CD14-positive monocyte (primary cell): ENCODE results near the gene SERPINB12. TPM values are rescaled to one million over a fixed set of nuclear protein-coding genes. Genes with fewer than 3 reads are reported as not detected.

Experiments
- DNase-seq, 3 donors: peaks; one replicate each; pipeline ENCODE4 v3.0.0-alpha.2; 2011 to 2022
- H2AFZ ChIP-seq: 2 replicates; pipeline ENCODE4 v1.6.0; 2012; ENCODE audit warnings: mild to moderate bottlenecking, low read depth, low read length, inconsistent platforms; ENCODE audit not compliant: insufficient read depth, poor library complexity, severe bottlenecking
- H3K27ac ChIP-seq, 2 donors: 1 replicate in 1 of 2; 2 replicates in 1 of 2; pipeline ENCODE4 v1.5.1; 2012 to 2013; ENCODE audit warnings: low read length in 2 of 2, control low read depth in 1 of 2, inconsistent platforms in 1 of 2, low read depth in 1 of 2, mild to moderate bottlenecking in 1 of 2
- H3K27me3 ChIP-seq, 2 donors: one replicate each; pipeline versions ENCODE4 v1.6.0 to v1.6.1; 2011 to 2013; ENCODE audit warnings: low read length in 2 of 2; ENCODE audit not compliant: control insufficient read depth in 2 of 2, insufficient read depth in 2 of 2
- H3K36me3 ChIP-seq, 2 donors: replicated peaks in 1 of 2; 1 replicate in 1 of 2; 2 replicates in 1 of 2; pipeline versions ENCODE4 v1.5.1 to v1.6.1; 2012 to 2013; ENCODE audit warnings: low read length in 2 of 2, control low read depth in 1 of 2, inconsistent platforms in 1 of 2, mild to moderate bottlenecking in 1 of 2; ENCODE audit not compliant: insufficient read depth in 2 of 2, control insufficient read depth in 1 of 2
- H3K4me1 ChIP-seq, 2 donors: 1 replicate in 1 of 2; 2 replicates in 1 of 2; pipeline versions ENCODE4 v1.5.1 to v1.6.1; 2012 to 2013; ENCODE audit warnings: low read length in 2 of 2, control low read depth in 1 of 2, inconsistent platforms in 1 of 2, mild to moderate bottlenecking in 1 of 2, moderate library complexity in 1 of 2; ENCODE audit not compliant: insufficient read depth in 2 of 2, control insufficient read depth in 1 of 2
- H3K4me2 ChIP-seq: replicated peaks from 2 replicates; pipeline ENCODE3; 2012; ENCODE audit warnings: low read length, moderate library complexity, mild to moderate bottlenecking; ENCODE audit not compliant: poor library complexity, severe bottlenecking; ENCODE audit errors: extremely low read depth
- H3K4me3 ChIP-seq, 3 experiments: fragments of 200-600 bp in 1 of 3; sonication (generic) in 1 of 3; replicated peaks in 1 of 3; 1 replicate in 2 of 3; 2 replicates in 1 of 3; pipeline ENCODE4 v1.5.1; 2011 to 2013; ENCODE audit warnings: low read length in 3 of 3, mild to moderate bottlenecking in 3 of 3, control low read depth in 2 of 3, low read depth in 2 of 3, inconsistent platforms in 1 of 3, moderate library complexity in 1 of 3
- H3K79me2 ChIP-seq: 2 replicates; pipeline ENCODE4 v1.6.0; 2012; ENCODE audit warnings: mild to moderate bottlenecking, control low read depth, inconsistent platforms, low read length, moderate library complexity; ENCODE audit not compliant: insufficient read depth
- H3K9ac ChIP-seq: 2 replicates; pipeline ENCODE4 v1.6.0; 2017; ENCODE audit warnings: low read length, mild to moderate bottlenecking; ENCODE audit not compliant: insufficient read depth, poor library complexity, severe bottlenecking
- H3K9me3 ChIP-seq, 2 donors: replicated peaks in 1 of 2; 1 replicate in 1 of 2; 2 replicates in 1 of 2; pipeline versions ENCODE4 v1.5.1 to v1.6.1; 2012 to 2013; ENCODE audit warnings: low read length in 2 of 2, control low read depth in 1 of 2; ENCODE audit not compliant: control insufficient read depth in 1 of 2, insufficient read depth in 1 of 2
- H4K20me1 ChIP-seq: 2 replicates; pipeline ENCODE4 v1.6.0; 2012; ENCODE audit warnings: mild to moderate bottlenecking, low read length, control low read depth, moderate library complexity; ENCODE audit not compliant: insufficient read depth
- H3K27ac Mint-ChIP-seq, 7 donors: one replicate each; pipeline ENCODE4 v1.8.0; 2020; ENCODE audit warnings: mild to moderate bottlenecking in 7 of 7, mixed read lengths in 7 of 7, moderate library complexity in 6 of 7, inconsistent platforms in 2 of 7
- H3K27me3 Mint-ChIP-seq, 3 donors: one replicate each; pipeline ENCODE4 v1.8.0; 2021 to 2022; ENCODE audit warnings: low read depth in 3 of 3, mild to moderate bottlenecking in 3 of 3, mixed read lengths in 3 of 3, moderate library complexity in 3 of 3, inconsistent platforms in 1 of 3
- H3K36me3 Mint-ChIP-seq, 2 donors: one replicate each; pipeline ENCODE4 v1.8.0; 2020; ENCODE audit warnings: mixed read lengths in 2 of 2, inconsistent platforms in 1 of 2, mild to moderate bottlenecking in 1 of 2
- H3K4me1 Mint-ChIP-seq: one replicate; pipeline ENCODE4 v1.8.0; 2020; ENCODE audit warnings: mild to moderate bottlenecking, mixed read lengths
- H3K4me3 Mint-ChIP-seq, 2 donors: one replicate each; pipeline ENCODE4 v1.8.0; 2020; ENCODE audit warnings: mild to moderate bottlenecking in 2 of 2, mixed read lengths in 2 of 2, moderate library complexity in 1 of 2
- H3K9me3 Mint-ChIP-seq, 7 donors: one replicate each; pipeline ENCODE4 v1.8.0; 2020 to 2022; ENCODE audit warnings: mixed read lengths in 7 of 7, mild to moderate bottlenecking in 6 of 7, moderate library complexity in 6 of 7, inconsistent platforms in 2 of 7
- WGBS: methylation state at CpG from one replicate; pipeline ENCODE4 v1.1.5; 2013; ENCODE audit warnings: missing lambda C conversion rate; ENCODE audit not compliant: insufficient coverage; 5-methylcytosine and 5-hydroxymethylcytosine counted together
- intact Hi-C, 2 donors: fragments of 100-400 bp; cut with micrococcal nuclease; formaldehyde crosslinking; loops; one replicate each; pipeline versions ENCODE4 v1.15.0 to v1.15.1; 2023
- polyA plus RNA-seq, 3 donors: library from polyadenylated mRNA; depleted of rRNA in 1 of 3; unstranded in 2 of 3; stranded (reverse) in 1 of 3; fragments of 300-500 nt in 2 of 3; fragments of >200 nt in 1 of 3; fragmentation: Illumina TruSeq in 2 of 3; gene quantifications; 1 replicate in 2 of 3; 2 replicates in 1 of 3; pipeline ENCODE4 v1.2.3, GENCODE V29; 2012 to 2021
- TF ChIP-seq, protein P1 (sequence below): fragments of 200-600 bp; IDR thresholded peaks from one replicate; pipeline ENCODE4 v1.8.0; 2022; ENCODE audit warnings: antibody characterized with exemption, mild to moderate bottlenecking

Gene SERPINB12
- polyA plus RNA-seq, 3 donors: not detected

DNA sequence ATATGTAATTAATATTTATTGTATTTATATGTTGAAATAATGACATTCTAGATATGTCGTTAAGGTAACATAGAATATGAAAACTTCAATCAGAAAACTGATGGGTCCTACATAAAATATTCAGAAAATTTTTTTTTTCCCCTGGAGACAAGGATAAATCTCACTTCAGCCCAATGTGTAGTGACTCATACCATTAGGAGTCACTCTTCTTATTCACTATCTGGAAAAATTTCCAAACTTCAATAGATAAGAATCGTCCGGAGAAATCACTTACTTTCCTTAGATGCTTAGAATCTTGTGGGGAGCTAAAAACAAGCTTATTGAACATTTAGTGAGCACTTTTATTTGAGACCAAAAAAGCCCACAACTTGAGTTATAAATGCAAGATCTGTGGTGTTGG lies 49.6 kb downstream of the SERPINB12 start:
- DNase-seq: no peak
- TF ChIP-seq, protein P1, sequence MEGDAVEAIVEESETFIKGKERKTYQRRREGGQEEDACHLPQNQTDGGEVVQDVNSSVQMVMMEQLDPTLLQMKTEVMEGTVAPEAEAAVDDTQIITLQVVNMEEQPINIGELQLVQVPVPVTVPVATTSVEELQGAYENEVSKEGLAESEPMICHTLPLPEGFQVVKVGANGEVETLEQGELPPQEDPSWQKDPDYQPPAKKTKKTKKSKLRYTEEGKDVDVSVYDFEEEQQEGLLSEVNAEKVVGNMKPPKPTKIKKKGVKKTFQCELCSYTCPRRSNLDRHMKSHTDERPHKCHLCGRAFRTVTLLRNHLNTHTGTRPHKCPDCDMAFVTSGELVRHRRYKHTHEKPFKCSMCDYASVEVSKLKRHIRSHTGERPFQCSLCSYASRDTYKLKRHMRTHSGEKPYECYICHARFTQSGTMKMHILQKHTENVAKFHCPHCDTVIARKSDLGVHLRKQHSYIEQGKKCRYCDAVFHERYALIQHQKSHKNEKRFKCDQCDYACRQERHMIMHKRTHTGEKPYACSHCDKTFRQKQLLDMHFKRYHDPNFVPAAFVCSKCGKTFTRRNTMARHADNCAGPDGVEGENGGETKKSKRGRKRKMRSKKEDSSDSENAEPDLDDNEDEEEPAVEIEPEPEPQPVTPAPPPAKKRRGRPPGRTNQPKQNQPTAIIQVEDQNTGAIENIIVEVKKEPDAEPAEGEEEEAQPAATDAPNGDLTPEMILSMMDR: no peak
- no peak overlapping the region for H3K9ac ChIP-seq
- no CpG with 5 or more reads among the region's 3 CpGs for WGBS
- no peak overlapping the region for H3K4me3 Mint-ChIP-seq
- peaks cover 23% of the 10 kb centered on the region for H3K4me1 Mint-ChIP-seq
- no peak overlapping the region for H2AFZ ChIP-seq
- H3K4me1 ChIP-seq: peaks cover 21 to 25% of the 10 kb centered on the region in 2 donors
- no peaks in the 10 kb centered on the region for H4K20me1 ChIP-seq
- H3K9me3 ChIP-seq: no peaks in the 10 kb centered on the region
- H3K27me3 Mint-ChIP-seq: peaks cover 0 to 1% (median 0%) of the 10 kb centered on the region in 3 donors
- no peak overlapping the region for H3K4me3 ChIP-seq
- no peaks in the 10 kb centered on the region for H3K79me2 ChIP-seq
- intact Hi-C loops: no loop called here
- no peak overlapping the region for H3K4me2 ChIP-seq
- peaks cover 3 to 13% (median 7%) of the 10 kb centered on the region in 7 donors for H3K9me3 Mint-ChIP-seq
- H3K27ac Mint-ChIP-seq: no peak overlapping the region
- H3K36me3 Mint-ChIP-seq: peaks cover 0 to 3% of the 10 kb centered on the region in 2 donors
- no peak overlapping the region for H3K27ac ChIP-seq
- H3K36me3 ChIP-seq: no peaks in the 10 kb centered on the region
- no peaks in the 10 kb centered on the region for H3K27me3 ChIP-seq

DNA sequence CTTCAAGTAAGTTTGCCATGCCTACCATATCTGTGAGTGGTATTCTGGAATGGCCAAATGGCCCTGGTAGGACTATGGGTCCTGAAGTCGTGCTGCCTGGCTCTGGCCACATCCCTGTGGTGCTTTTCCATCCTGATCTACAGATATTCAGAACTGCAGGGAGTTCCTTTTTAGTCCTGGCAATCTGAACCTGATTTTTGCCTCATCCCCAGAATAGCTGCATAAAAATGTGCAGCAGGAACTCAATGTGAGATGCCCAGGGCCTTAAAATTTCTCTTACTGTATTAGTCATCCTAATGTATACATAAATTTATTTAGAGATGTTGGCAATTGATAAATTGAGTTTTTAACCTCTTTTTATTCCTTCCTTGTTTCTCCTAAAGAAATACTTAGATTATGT lies 50.3 kb downstream of the SERPINB12 start:
- H3K27me3 Mint-ChIP-seq: peaks cover 0 to 4% (median 1%) of the 10 kb centered on the region in 3 donors
- intact Hi-C loops: no loop called here

More for the DNA sequence above, 50.3 kb downstream of the SERPINB12 start:
- H3K27ac ChIP-seq: no peak overlapping the region
- H3K79me2 ChIP-seq: no peaks in the 10 kb centered on the region
- H3K4me1 ChIP-seq: peaks cover 21 to 25% of the 10 kb centered on the region in 2 donors
- peaks cover 23% of the 10 kb centered on the region for H3K4me1 Mint-ChIP-seq
- no CpG with 5 or more reads among the region's 1 CpG for WGBS
- H3K9me3 ChIP-seq: no peaks in the 10 kb centered on the region
- no peak overlapping the region for H3K27ac Mint-ChIP-seq
- no peak overlapping the region for H3K9ac ChIP-seq
- TF ChIP-seq, protein P1: no peak
- H3K9me3 Mint-ChIP-seq: peaks cover 3 to 13% (median 7%) of the 10 kb centered on the region in 7 donors
- no peaks in the 10 kb centered on the region for H3K27me3 ChIP-seq
- no peak for DNase-seq
- H3K36me3 Mint-ChIP-seq: peaks cover 0 to 3% of the 10 kb centered on the region in 2 donors
- no peaks in the 10 kb centered on the region for H4K20me1 ChIP-seq
- H3K4me3 Mint-ChIP-seq: no peak overlapping the region
- H3K36me3 ChIP-seq: no peaks in the 10 kb centered on the region
- no peak overlapping the region for H3K4me2 ChIP-seq
- no peak overlapping the region for H2AFZ ChIP-seq
- H3K4me3 ChIP-seq: no peak overlapping the region
